HEK293 (cell line): ENCODE measurements around the gene EMC7.

Experiments
- HOXA7 ChIP-seq: sonication (generic); formaldehyde crosslinking; IDR thresholded peaks from 2 replicates; pipeline ENCODE4 v1.8.1; 2022; ENCODE audit warnings: missing genetic modification reagents, borderline replicate concordance
- KLF7 ChIP-seq: fragments of 450-650 bp; formaldehyde crosslinking; IDR thresholded peaks from 2 replicates; pipeline ENCODE4 v1.5.1; 2016; ENCODE audit warnings: missing biosample characterization, missing genetic modification characterization, borderline replicate concordance
- OSR2 ChIP-seq: fragments of 450-650 bp; formaldehyde crosslinking; IDR thresholded peaks from 2 replicates; pipeline ENCODE4 v1.5.1; 2016; ENCODE audit warnings: missing biosample characterization, missing genetic modification characterization
- PRDM2 ChIP-seq: fragments of 450-650 bp; formaldehyde crosslinking; IDR thresholded peaks from 2 replicates; pipeline ENCODE4 v1.5.1; 2016; ENCODE audit warnings: missing biosample characterization, missing genetic modification characterization, borderline replicate concordance
- REPIN1 ChIP-seq: fragments of 450-650 bp; formaldehyde crosslinking; IDR thresholded peaks from 2 replicates; pipeline ENCODE4 v1.5.1; 2017; ENCODE audit warnings: missing biosample characterization, missing genetic modification characterization, low read depth
- SCRT2 ChIP-seq: fragments of 450-650 bp; formaldehyde crosslinking; IDR thresholded peaks from 2 replicates; pipeline ENCODE4 v1.5.1; 2016; ENCODE audit warnings: missing biosample characterization, missing genetic modification characterization
- ZEB2 ChIP-seq: fragments of 450-650 bp; formaldehyde crosslinking; IDR thresholded peaks from 2 replicates; pipeline ENCODE4 v1.5.1; 2016; ENCODE audit warnings: missing biosample characterization, missing genetic modification characterization
- ZNF10 ChIP-seq: fragments of 450-650 bp; formaldehyde crosslinking; IDR thresholded peaks from 2 replicates; pipeline ENCODE4 v1.5.1; 2017; ENCODE audit warnings: missing biosample characterization, missing genetic modification characterization
- ZNF2 ChIP-seq: fragments of 450-650 bp; formaldehyde crosslinking; IDR thresholded peaks from 2 replicates; pipeline ENCODE4 v1.5.1; 2016; ENCODE audit warnings: missing biosample characterization, missing genetic modification characterization
- ZNF266 ChIP-seq: fragments of 450-650 bp; formaldehyde crosslinking; IDR thresholded peaks from 2 replicates; pipeline ENCODE4 v1.5.1; 2016; ENCODE audit warnings: missing biosample characterization, missing genetic modification characterization, low read depth
- ZNF292 ChIP-seq: fragments of 450-650 bp; formaldehyde crosslinking; IDR thresholded peaks from 2 replicates; pipeline ENCODE4 v1.5.1; 2016; ENCODE audit warnings: low read depth, missing biosample characterization, missing genetic modification characterization, borderline replicate concordance
- ZNF335 ChIP-seq: fragments of 450-650 bp; formaldehyde crosslinking; conservative IDR thresholded peaks from 2 replicates; pipeline ENCODE4 v1.5.1; 2016; ENCODE audit warnings: missing biosample characterization, missing genetic modification characterization
- ZNF514 ChIP-seq: fragments of 450-650 bp; formaldehyde crosslinking; IDR thresholded peaks from 2 replicates; pipeline ENCODE4 v1.5.1; 2016; ENCODE audit warnings: missing biosample characterization, missing genetic modification characterization
- ZNF518A ChIP-seq: fragments of 450-650 bp; formaldehyde crosslinking; conservative IDR thresholded peaks from 2 replicates; pipeline ENCODE4 v1.5.1; 2016; ENCODE audit warnings: low read depth, missing biosample characterization, missing genetic modification characterization
- ZNF560 ChIP-seq: fragments of 450-650 bp; formaldehyde crosslinking; IDR thresholded peaks from 2 replicates; pipeline ENCODE4 v1.5.1; 2017; ENCODE audit warnings: missing biosample characterization, missing genetic modification characterization, borderline replicate concordance
- ZNF658 ChIP-seq: fragments of 450-650 bp; formaldehyde crosslinking; IDR thresholded peaks from 2 replicates; pipeline ENCODE4; 2016; ENCODE audit warnings: missing biosample characterization, missing genetic modification characterization
- ZNF670 ChIP-seq: fragments of 450-650 bp; formaldehyde crosslinking; IDR thresholded peaks from 2 replicates; pipeline ENCODE4 v1.5.1; 2016; ENCODE audit warnings: missing biosample characterization, missing genetic modification characterization, low read depth
- ZNF777 ChIP-seq: fragments of 450-650 bp; formaldehyde crosslinking; IDR thresholded peaks from 2 replicates; pipeline ENCODE4 v1.5.1; 2017; ENCODE audit warnings: missing biosample characterization, missing genetic modification characterization, borderline replicate concordance
- ZNF792 ChIP-seq: fragments of 450-650 bp; formaldehyde crosslinking; IDR thresholded peaks from 2 replicates; pipeline ENCODE4 v1.5.1; 2016; ENCODE audit warnings: missing biosample characterization, missing genetic modification characterization
- ZNF830 ChIP-seq: fragments of 450-650 bp; IDR thresholded peaks from 2 replicates; pipeline ENCODE4 v1.5.0; 2018; ENCODE audit warnings: missing biosample characterization, missing genetic modification characterization, low read depth, mild to moderate bottlenecking, moderate library complexity
- ZXDB ChIP-seq: fragments of 450-650 bp; formaldehyde crosslinking; IDR thresholded peaks from 2 replicates; pipeline ENCODE4 v1.5.1; 2016; ENCODE audit warnings: missing biosample characterization, missing genetic modification characterization
- TF ChIP-seq, protein P1 (sequence below): fragments of 450-650 bp; formaldehyde crosslinking; IDR thresholded peaks from 2 replicates; pipeline ENCODE4 v1.5.1; 2016; ENCODE audit warnings: missing biosample characterization, missing genetic modification characterization
- TF ChIP-seq, protein P2 (sequence below): fragments of 450-650 bp; IDR thresholded peaks from 2 replicates; pipeline ENCODE4 v1.5.1; 2018; ENCODE audit warnings: missing biosample characterization, mild to moderate bottlenecking, missing genetic modification characterization

Gene EMC7

DNA sequence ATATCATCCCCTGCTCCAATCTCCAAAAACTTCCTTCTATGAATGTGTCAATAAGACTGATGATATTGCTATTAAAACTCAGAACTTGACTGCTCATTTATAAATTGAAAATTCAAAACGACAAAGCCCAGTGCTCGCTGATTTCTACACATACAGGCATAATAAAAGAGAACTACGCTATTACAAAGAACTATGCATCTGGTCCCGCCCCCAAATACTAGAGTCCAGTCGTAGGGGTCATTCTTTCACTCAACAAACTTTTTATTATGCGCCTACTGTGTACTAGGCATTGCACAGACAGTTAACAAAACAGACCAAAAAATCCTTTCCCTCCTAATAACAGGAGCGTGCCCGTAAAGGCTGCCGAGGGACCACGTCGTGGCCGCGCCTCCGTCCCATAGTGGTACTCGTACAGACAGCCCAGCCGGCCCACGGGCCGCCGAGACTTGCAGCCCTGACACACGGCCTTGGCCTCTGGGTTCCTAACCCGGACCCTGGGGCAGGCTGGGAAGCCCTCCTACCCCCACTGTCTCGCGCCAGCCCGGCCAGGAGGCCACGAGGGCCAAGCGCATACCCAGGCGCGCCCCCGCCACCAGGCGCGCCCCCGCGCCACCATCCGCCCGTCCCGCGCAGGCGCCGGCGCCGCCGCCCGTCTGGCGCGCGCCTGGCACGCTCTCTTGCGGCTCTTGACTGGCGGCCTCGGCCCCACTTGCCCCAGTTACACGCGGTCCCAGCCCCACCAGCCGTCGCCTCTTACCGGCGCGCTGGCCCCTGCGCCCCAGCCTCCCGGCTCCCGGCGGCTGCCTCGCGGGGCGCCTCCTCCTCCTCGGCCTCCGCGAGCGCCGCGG is 63.4 kb downstream of the EMC7 start (continued):
- no peak for TF ChIP-seq PRDM2 (tag by site-specific recombination)
- TF ChIP-seq REPIN1 (tag by site-specific recombination), result no peak
- no peak for TF ChIP-seq ZNF292 (tag by site-specific recombination)
- no peak for TF ChIP-seq HOXA7 (CRISPR knock-in tag)
- no peak for TF ChIP-seq ZNF10 (tag by site-specific recombination)
- no peak for TF ChIP-seq ZNF670
- peak; percentile 97 for TF ChIP-seq ZNF792
- TF ChIP-seq ZNF2, result 0 out of 2 replicates have a peak, but pooled peaks have one; percentile 34
- TF ChIP-seq ZNF830, result no peak
- 0 out of 2 replicates have a peak, but pooled peaks have one; percentile 49 for TF ChIP-seq ZXDB (tag by site-specific recombination)
- no peak for TF ChIP-seq OSR2
- TF ChIP-seq, protein P1, sequence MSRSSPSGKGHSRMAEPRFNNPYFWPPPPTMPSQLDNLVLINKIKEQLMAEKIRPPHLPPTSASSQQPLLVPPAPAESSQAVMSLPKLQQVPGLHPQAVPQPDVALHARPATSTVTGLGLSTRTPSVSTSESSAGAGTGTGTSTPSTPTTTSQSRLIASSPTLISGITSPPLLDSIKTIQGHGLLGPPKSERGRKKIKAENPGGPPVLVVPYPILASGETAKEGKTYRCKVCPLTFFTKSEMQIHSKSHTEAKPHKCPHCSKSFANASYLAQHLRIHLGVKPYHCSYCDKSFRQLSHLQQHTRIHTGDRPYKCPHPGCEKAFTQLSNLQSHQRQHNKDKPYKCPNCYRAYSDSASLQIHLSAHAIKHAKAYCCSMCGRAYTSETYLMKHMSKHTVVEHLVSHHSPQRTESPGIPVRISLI, result no peak
- no peak for TF ChIP-seq ZNF560 (tag by site-specific recombination)
- TF ChIP-seq SCRT2 (tag by site-specific recombination), result no peak
- TF ChIP-seq KLF7 (tag by site-specific recombination), result no peak
- TF ChIP-seq ZNF518A (tag by site-specific recombination), result no peak
- peak; percentile 89 for TF ChIP-seq ZNF335 (tag by site-specific recombination)
- TF ChIP-seq, protein P2, sequence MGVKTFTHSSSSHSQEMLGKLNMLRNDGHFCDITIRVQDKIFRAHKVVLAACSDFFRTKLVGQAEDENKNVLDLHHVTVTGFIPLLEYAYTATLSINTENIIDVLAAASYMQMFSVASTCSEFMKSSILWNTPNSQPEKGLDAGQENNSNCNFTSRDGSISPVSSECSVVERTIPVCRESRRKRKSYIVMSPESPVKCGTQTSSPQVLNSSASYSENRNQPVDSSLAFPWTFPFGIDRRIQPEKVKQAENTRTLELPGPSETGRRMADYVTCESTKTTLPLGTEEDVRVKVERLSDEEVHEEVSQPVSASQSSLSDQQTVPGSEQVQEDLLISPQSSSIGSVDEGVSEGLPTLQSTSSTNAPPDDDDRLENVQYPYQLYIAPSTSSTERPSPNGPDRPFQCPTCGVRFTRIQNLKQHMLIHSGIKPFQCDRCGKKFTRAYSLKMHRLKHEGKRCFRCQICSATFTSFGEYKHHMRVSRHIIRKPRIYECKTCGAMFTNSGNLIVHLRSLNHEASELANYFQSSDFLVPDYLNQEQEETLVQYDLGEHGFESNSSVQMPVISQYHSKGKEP (tag by site-specific recombination), result no peak
- TF ChIP-seq ZNF514 (tag by site-specific recombination), result no peak
- TF ChIP-seq ZNF266, result no peak
- no peak for TF ChIP-seq ZNF658 (tag by site-specific recombination)
- TF ChIP-seq ZNF777, result 0 out of 2 replicates have a peak, but pooled peaks have one; percentile 27
- no peak for TF ChIP-seq ZEB2 (tag by site-specific recombination)
